Measurements from ENCODE around the gene PTPRK.

PTPRK gene

GRCh38 chr6:128242765-128243403 lies 277.5 kb downstream of the PTPRK start:
- Histone ChIP-seq H3K4me1 (ENCODE audit: insufficient read depth, low read length) (no peaks in the 10 kb centered on the region), H3K9ac (ENCODE audit: low read depth, low read length) (no peak overlapping the region), H3K36me3 (ENCODE audit: insufficient read depth, low read length) (peaks cover 3% of the 10 kb centered on the region; the same call in 1 of the 2 replicates), H3K9me3 (ENCODE audit: control insufficient read depth, insufficient read depth, low read length) (no peaks in the 10 kb centered on the region)

GRCh38 chr6:128241216-128241615 lies 279.2 kb downstream of the PTPRK start:
- no peak overlapping the region for H3K9ac ChIP-seq (ENCODE audit: low read depth, low read length)
- no peaks in the 10 kb centered on the region for H3K9me3 ChIP-seq (ENCODE audit: control insufficient read depth, insufficient read depth, low read length)
- H3K4me1 ChIP-seq (ENCODE audit: insufficient read depth, low read length): no peaks in the 10 kb centered on the region
- peaks cover 3% of the 10 kb centered on the region; the same call in 1 of the 2 replicates for H3K36me3 ChIP-seq (ENCODE audit: insufficient read depth, low read length)

- Histone ChIP-seq H3K9ac (ENCODE audit: low read depth, low read length) (no peak overlapping the region), H3K4me1 (ENCODE audit: insufficient read depth, low read length) (no peaks in the 10 kb centered on the region), H3K36me3 (ENCODE audit: insufficient read depth, low read length) (peaks cover 3% of the 10 kb centered on the region; the same call in 1 of the 2 replicates), H3K9me3 (ENCODE audit: control insufficient read depth, insufficient read depth, low read length) (no peaks in the 10 kb centered on the region)
Measured at GRCh38 chr6:128240024-128240428, 280.4 kb downstream of the PTPRK start.

GRCh38 chr6:128239146-128239545 lies 281.3 kb downstream of the PTPRK start:
- H3K4me1 ChIP-seq (ENCODE audit: insufficient read depth, low read length): no peaks in the 10 kb centered on the region
- no peaks in the 10 kb centered on the region for H3K9me3 ChIP-seq (ENCODE audit: control insufficient read depth, insufficient read depth, low read length)
- no peak overlapping the region for H3K9ac ChIP-seq (ENCODE audit: low read depth, low read length)
- peaks cover 3% of the 10 kb centered on the region; the same call in 1 of the 2 replicates for H3K36me3 ChIP-seq (ENCODE audit: insufficient read depth, low read length)

GRCh38 chr6:128238225-128238624 lies 282.2 kb downstream of the PTPRK start:
- H3K9me3 ChIP-seq (ENCODE audit: control insufficient read depth, insufficient read depth, low read length): no peaks in the 10 kb centered on the region
- H3K36me3 ChIP-seq (ENCODE audit: insufficient read depth, low read length): peaks cover 3% of the 10 kb centered on the region; the same call in 1 of the 2 replicates
- H3K4me1 ChIP-seq (ENCODE audit: insufficient read depth, low read length): no peaks in the 10 kb centered on the region
- no peak overlapping the region for H3K9ac ChIP-seq (ENCODE audit: low read depth, low read length)

GRCh38 chr6:128235556-128235955 lies 284.8 kb downstream of the PTPRK start:
- Histone ChIP-seq H3K4me1 (ENCODE audit: insufficient read depth, low read length) (no peaks in the 10 kb centered on the region), H3K9ac (ENCODE audit: low read depth, low read length) (no peak overlapping the region), H3K9me3 (ENCODE audit: control insufficient read depth, insufficient read depth, low read length) (no peaks in the 10 kb centered on the region), H3K36me3 (ENCODE audit: insufficient read depth, low read length) (peaks cover 3% of the 10 kb centered on the region; the same call in 1 of the 2 replicates)

- Histone ChIP-seq H3K36me3 (ENCODE audit: insufficient read depth, low read length) (no peaks in the 10 kb centered on the region), H3K9me3 (ENCODE audit: control insufficient read depth, insufficient read depth, low read length) (no peaks in the 10 kb centered on the region), H3K9ac (ENCODE audit: low read depth, low read length) (no peak overlapping the region), H3K4me1 (ENCODE audit: insufficient read depth, low read length) (no peaks in the 10 kb centered on the region)
Measured at GRCh38 chr6:128233531-128233930, 286.9 kb downstream of the PTPRK start.

- no peaks in the 10 kb centered on the region for H3K4me1 ChIP-seq (ENCODE audit: insufficient read depth, low read length)
Measured at GRCh38 chr6:128230267-128230989, 290.0 kb downstream of the PTPRK start.

GRCh38 chr6:128225612-128226011 lies 294.8 kb downstream of the PTPRK start:
- Histone ChIP-seq H3K9ac (ENCODE audit: low read depth, low read length) (no peak overlapping the region), H3K4me1 (ENCODE audit: insufficient read depth, low read length) (no peaks in the 10 kb centered on the region), H3K9me3 (ENCODE audit: control insufficient read depth, insufficient read depth, low read length) (no peaks in the 10 kb centered on the region), H3K36me3 (ENCODE audit: insufficient read depth, low read length) (no peaks in the 10 kb centered on the region)

More at GRCh38 chr6:128230267-128230989, 290.0 kb downstream of the PTPRK start:
- no peaks in the 10 kb centered on the region for H3K36me3 ChIP-seq (ENCODE audit: insufficient read depth, low read length)
- no peaks in the 10 kb centered on the region for H3K9me3 ChIP-seq (ENCODE audit: control insufficient read depth, insufficient read depth, low read length)
- no peak overlapping the region for H3K9ac ChIP-seq (ENCODE audit: low read depth, low read length)

GRCh38 chr6:128216917-128217316 lies 303.5 kb downstream of the PTPRK start:
- H3K9ac ChIP-seq (ENCODE audit: low read depth, low read length): no peak overlapping the region
- H3K36me3 ChIP-seq (ENCODE audit: insufficient read depth, low read length): no peaks in the 10 kb centered on the region
- H3K9me3 ChIP-seq (ENCODE audit: control insufficient read depth, insufficient read depth, low read length): no peaks in the 10 kb centered on the region
- H3K4me1 ChIP-seq (ENCODE audit: insufficient read depth, low read length): no peaks in the 10 kb centered on the region

GRCh38 chr6:128209771-128210170 lies 310.6 kb downstream of the PTPRK start:
- no peaks in the 10 kb centered on the region for H3K36me3 ChIP-seq (ENCODE audit: insufficient read depth, low read length)
- H3K9me3 ChIP-seq (ENCODE audit: control insufficient read depth, insufficient read depth, low read length): no peaks in the 10 kb centered on the region
- H3K9ac ChIP-seq (ENCODE audit: low read depth, low read length): no peak overlapping the region
- peaks cover 11% of the 10 kb centered on the region; the same call in 1 of the 2 replicates for H3K4me1 ChIP-seq (ENCODE audit: insufficient read depth, low read length)

- H3K4me1 ChIP-seq (ENCODE audit: insufficient read depth, low read length): peaks cover 11% of the 10 kb centered on the region; the same call in 1 of the 2 replicates
- no peak overlapping the region for H3K9ac ChIP-seq (ENCODE audit: low read depth, low read length)
- no peaks in the 10 kb centered on the region for H3K36me3 ChIP-seq (ENCODE audit: insufficient read depth, low read length)
- H3K9me3 ChIP-seq (ENCODE audit: control insufficient read depth, insufficient read depth, low read length): no peaks in the 10 kb centered on the region
Measured at GRCh38 chr6:128208851-128209580, 311.4 kb downstream of the PTPRK start.

GRCh38 chr6:128208078-128208477 lies 312.3 kb downstream of the PTPRK start:
- Histone ChIP-seq H3K9ac (ENCODE audit: low read depth, low read length) (no peak overlapping the region), H3K9me3 (ENCODE audit: control insufficient read depth, insufficient read depth, low read length) (no peaks in the 10 kb centered on the region)

GRCh38 chr6:128206610-128207426 lies 313.6 kb downstream of the PTPRK start:
- H3K9ac ChIP-seq (ENCODE audit: low read depth, low read length): no peak overlapping the region

More at GRCh38 chr6:128208078-128208477, 312.3 kb downstream of the PTPRK start:
- H3K36me3 ChIP-seq (ENCODE audit: insufficient read depth, low read length): no peaks in the 10 kb centered on the region
- peaks cover 11% of the 10 kb centered on the region; the same call in 1 of the 2 replicates for H3K4me1 ChIP-seq (ENCODE audit: insufficient read depth, low read length)

More at GRCh38 chr6:128206610-128207426, 313.6 kb downstream of the PTPRK start:
- Histone ChIP-seq H3K9me3 (ENCODE audit: control insufficient read depth, insufficient read depth, low read length) (no peaks in the 10 kb centered on the region), H3K4me1 (ENCODE audit: insufficient read depth, low read length) (peaks cover 11% of the 10 kb centered on the region; the same call in 1 of the 2 replicates), H3K36me3 (ENCODE audit: insufficient read depth, low read length) (no peaks in the 10 kb centered on the region)
